ENCODE measurements around the gene DNAJC8. TPM values are rescaled to one million over a fixed set of nuclear protein-coding genes. Genes with fewer than 3 reads are reported as not detected.

Gene DNAJC8
- polyA plus RNA-seq, 3 donors, result 30.6 to 118 (median 113) TPM

GRCh38 chr1:28197682-28198415, 35.0 kb downstream of the DNAJC8 start:
- no peak overlapping the region for H3K9ac ChIP-seq (ENCODE audit: insufficient read depth, low read length, poor library complexity, severe bottlenecking)
- H3K4me1 ChIP-seq (ENCODE audit: control insufficient read depth in 1 of 2, insufficient read depth in 2 of 2, low read length in 2 of 2), result peaks cover 0 to 6% of the 10 kb centered on the region in 2 donors
- no peaks in the 10 kb centered on the region for H3K9me3 ChIP-seq (replicated peaks in 1 of 2; ENCODE audit: control insufficient read depth in 1 of 2, insufficient read depth in 1 of 2, low read length in 2 of 2)
- no peaks in the 10 kb centered on the region for H3K79me2 ChIP-seq (ENCODE audit: insufficient read depth, low read length)
- peaks cover 56 to 79% of the 10 kb centered on the region in 2 donors for H3K36me3 Mint-ChIP-seq
- intact Hi-C loops (cut with micrococcal nuclease), result no loop called here
- no peak for TF ChIP-seq CTCF (IDR thresholded peaks at IDR 0.05)
- H3K36me3 ChIP-seq (replicated peaks in 1 of 2; ENCODE audit: control insufficient read depth in 1 of 2, insufficient read depth in 2 of 2, low read length in 2 of 2), result peaks cover 28 to 60% of the 10 kb centered on the region in 2 donors
- H2AFZ ChIP-seq (ENCODE audit: insufficient read depth, low read depth, low read length, poor library complexity, severe bottlenecking), result no peak overlapping the region
- H3K4me3 ChIP-seq (replicated peaks in 1 of 3; ENCODE audit: low read depth in 2 of 3, low read length in 3 of 3), result no peak overlapping the region
- WGBS (ENCODE audit: insufficient coverage), result 98% methylated on average over 5 of the region's 12 CpGs
- no peaks in the 10 kb centered on the region for H4K20me1 ChIP-seq (ENCODE audit: insufficient read depth, low read length)
- peak overlapping the region in 3 of 7 donors; percentile 54 to 69 (median 68) for H3K27ac Mint-ChIP-seq
- H3K27me3 ChIP-seq (ENCODE audit: control insufficient read depth in 2 of 2, insufficient read depth in 2 of 2, low read length in 2 of 2), result no peaks in the 10 kb centered on the region
- H3K4me2 ChIP-seq (replicated peaks; ENCODE audit: extremely low read depth, low read length, poor library complexity, severe bottlenecking), result no peak overlapping the region
- no peak overlapping the region for H3K27ac ChIP-seq (ENCODE audit: low read depth in 1 of 2, low read length in 2 of 2)
- H3K27me3 Mint-ChIP-seq (ENCODE audit: low read depth in 3 of 3), result peaks cover 0 to 5% (median 2%) of the 10 kb centered on the region in 3 donors
- peaks cover 13% of the 10 kb centered on the region for H3K4me1 Mint-ChIP-seq
- no peak for DNase-seq
- H3K4me3 Mint-ChIP-seq, result no peak overlapping the region
- H3K9me3 Mint-ChIP-seq, result no peaks in the 10 kb centered on the region

DNA sequence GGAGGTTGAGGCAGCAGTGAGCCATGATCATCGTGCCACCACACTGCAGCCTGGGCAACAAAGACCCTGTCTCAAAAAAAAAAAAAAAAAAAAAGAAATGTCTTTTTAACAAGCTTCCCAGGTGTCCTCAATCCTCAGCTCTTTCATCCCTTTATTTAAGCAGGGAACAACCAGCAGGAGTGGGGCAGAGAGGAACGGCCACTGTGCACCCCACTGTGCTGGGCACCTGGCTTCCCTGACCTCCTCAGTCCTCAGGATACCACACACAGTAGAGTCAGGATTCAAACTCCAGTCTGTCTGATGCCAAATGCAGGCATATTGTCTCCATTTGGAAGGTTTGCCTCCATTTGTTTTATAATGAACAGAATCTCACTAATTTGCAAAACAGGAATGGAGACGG, 36.5 kb downstream of the DNAJC8 start:
- Mint-ChIP-seq H3K4me1 (peaks cover 14% of the 10 kb centered on the region), H3K9me3 (no peaks in the 10 kb centered on the region), H3K27me3 (ENCODE audit: low read depth in 3 of 3) (peaks cover 0 to 5% (median 2%) of the 10 kb centered on the region in 3 donors), H3K36me3 (peaks cover 49 to 66% of the 10 kb centered on the region in 2 donors), H3K4me3 (no peak overlapping the region), H3K27ac (no peak overlapping the region)
- Histone ChIP-seq H3K27ac (ENCODE audit: low read depth in 1 of 2, low read length in 2 of 2) (no peak overlapping the region), H3K9me3 (replicated peaks in 1 of 2; ENCODE audit: control insufficient read depth in 1 of 2, insufficient read depth in 1 of 2, low read length in 2 of 2) (no peaks in the 10 kb centered on the region), H3K4me2 (replicated peaks; ENCODE audit: extremely low read depth, low read length, poor library complexity, severe bottlenecking) (no peak overlapping the region), H3K27me3 (ENCODE audit: control insufficient read depth in 2 of 2, insufficient read depth in 2 of 2, low read length in 2 of 2) (no peaks in the 10 kb centered on the region), H3K79me2 (ENCODE audit: insufficient read depth, low read length) (no peaks in the 10 kb centered on the region), H4K20me1 (ENCODE audit: insufficient read depth, low read length) (no peaks in the 10 kb centered on the region), H3K9ac (ENCODE audit: insufficient read depth, low read length, poor library complexity, severe bottlenecking) (no peak overlapping the region), H3K4me1 (ENCODE audit: control insufficient read depth in 1 of 2, insufficient read depth in 2 of 2, low read length in 2 of 2) (peaks cover 1 to 10% of the 10 kb centered on the region in 2 donors), H2AFZ (ENCODE audit: insufficient read depth, low read depth, low read length, poor library complexity, severe bottlenecking) (no peak overlapping the region), H3K36me3 (replicated peaks in 1 of 2; ENCODE audit: control insufficient read depth in 1 of 2, insufficient read depth in 2 of 2, low read length in 2 of 2) (peaks cover 21 to 48% of the 10 kb centered on the region in 2 donors), H3K4me3 (replicated peaks in 1 of 3; ENCODE audit: low read depth in 2 of 3, low read length in 3 of 3) (no peak overlapping the region)
- TF ChIP-seq CTCF (IDR thresholded peaks at IDR 0.05), result no peak
- WGBS (ENCODE audit: insufficient coverage), result 100% methylated on average over 2 of the region's 3 CpGs
- intact Hi-C loops (cut with micrococcal nuclease), result no loop called here
- no peak for DNase-seq
